Thyroid gland (tissue), 4 donors: ENCODE measurements around the gene GOLGA6A.

Experiments used
- POLR2A ChIP-seq, 2 donors: fragments of 450-650 bp; IDR thresholded peaks; one replicate each; pipeline ENCODE4 v1.6.1; 2017; ENCODE audit warnings: antibody characterized with exemption in 2 of 2, mild to moderate bottlenecking in 2 of 2, moderate library complexity in 1 of 2
- TF ChIP-seq, protein P1 (sequence below), 6 experiments: fragments of 200-600 bp in 3 of 6; fragments of 450-650 bp in 3 of 6; sonication (generic) in 3 of 6; IDR thresholded peaks; one replicate each; pipeline ENCODE4 v1.5.1; 2016 to 2019; ENCODE audit warnings: antibody characterized with exemption in 6 of 6, mild to moderate bottlenecking in 2 of 6, inconsistent platforms in 1 of 6, moderate library complexity in 1 of 6

DNA sequence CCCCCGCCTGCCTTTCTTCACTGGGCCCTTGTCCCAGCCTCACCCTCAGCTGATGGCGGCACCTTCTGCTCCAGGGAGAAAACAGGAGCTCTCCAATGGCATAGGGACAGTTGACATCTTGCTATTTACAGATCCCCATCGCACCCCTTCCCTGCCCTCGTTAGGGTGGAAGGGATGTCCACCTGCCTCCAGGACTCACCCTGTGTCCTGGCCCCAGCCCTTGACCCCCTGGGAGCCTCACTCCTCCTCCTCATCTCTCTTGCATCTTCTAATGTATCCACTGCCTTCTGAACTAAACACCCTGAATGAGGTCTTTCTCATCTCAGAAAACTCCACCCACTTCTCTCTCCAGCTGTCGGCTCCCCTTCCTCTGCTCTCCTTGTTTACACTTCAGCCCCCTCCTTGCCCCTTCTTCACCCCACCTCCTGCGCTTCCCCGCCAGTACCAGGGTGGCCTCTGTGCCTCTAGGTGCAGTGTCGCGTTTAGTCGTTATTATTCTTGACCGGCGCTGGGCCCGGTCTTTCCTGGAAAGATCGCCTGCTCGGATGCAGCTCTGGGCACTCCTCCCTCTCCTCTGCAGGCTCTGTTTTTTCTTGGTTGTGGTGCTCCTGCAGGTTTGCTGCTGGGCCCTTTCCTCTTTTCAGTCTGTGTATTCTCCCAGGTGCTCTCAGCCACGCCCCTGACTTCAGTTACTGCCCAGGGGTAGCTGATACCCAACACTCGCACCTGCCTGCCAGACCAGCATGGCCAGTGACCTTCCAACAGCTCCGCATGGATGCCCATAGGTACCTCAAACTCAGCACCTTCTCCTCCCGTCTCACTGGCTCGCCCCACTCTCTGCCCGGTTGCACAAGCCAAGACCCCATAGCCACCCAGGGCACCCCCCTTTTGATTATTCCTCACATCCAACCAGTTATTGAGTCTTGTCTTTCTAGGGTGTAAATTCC is 44.9 kb downstream of the GOLGA6A start:
- no peak for TF ChIP-seq POLR2A (IDR thresholded peaks at IDR 0.05)
- TF ChIP-seq, protein P1, sequence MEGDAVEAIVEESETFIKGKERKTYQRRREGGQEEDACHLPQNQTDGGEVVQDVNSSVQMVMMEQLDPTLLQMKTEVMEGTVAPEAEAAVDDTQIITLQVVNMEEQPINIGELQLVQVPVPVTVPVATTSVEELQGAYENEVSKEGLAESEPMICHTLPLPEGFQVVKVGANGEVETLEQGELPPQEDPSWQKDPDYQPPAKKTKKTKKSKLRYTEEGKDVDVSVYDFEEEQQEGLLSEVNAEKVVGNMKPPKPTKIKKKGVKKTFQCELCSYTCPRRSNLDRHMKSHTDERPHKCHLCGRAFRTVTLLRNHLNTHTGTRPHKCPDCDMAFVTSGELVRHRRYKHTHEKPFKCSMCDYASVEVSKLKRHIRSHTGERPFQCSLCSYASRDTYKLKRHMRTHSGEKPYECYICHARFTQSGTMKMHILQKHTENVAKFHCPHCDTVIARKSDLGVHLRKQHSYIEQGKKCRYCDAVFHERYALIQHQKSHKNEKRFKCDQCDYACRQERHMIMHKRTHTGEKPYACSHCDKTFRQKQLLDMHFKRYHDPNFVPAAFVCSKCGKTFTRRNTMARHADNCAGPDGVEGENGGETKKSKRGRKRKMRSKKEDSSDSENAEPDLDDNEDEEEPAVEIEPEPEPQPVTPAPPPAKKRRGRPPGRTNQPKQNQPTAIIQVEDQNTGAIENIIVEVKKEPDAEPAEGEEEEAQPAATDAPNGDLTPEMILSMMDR (IDR thresholded peaks at IDR 0.05): no peak
